ENCODE data around the gene MAN1A1. TPM values are rescaled to one million over a fixed set of nuclear protein-coding genes. Genes with fewer than 3 reads are reported as not detected.

MAN1A1 gene
- total and polyA plus RNA-seq, 4 donors = 11.7 to 60.4 (median 33.7) TPM

DNA sequence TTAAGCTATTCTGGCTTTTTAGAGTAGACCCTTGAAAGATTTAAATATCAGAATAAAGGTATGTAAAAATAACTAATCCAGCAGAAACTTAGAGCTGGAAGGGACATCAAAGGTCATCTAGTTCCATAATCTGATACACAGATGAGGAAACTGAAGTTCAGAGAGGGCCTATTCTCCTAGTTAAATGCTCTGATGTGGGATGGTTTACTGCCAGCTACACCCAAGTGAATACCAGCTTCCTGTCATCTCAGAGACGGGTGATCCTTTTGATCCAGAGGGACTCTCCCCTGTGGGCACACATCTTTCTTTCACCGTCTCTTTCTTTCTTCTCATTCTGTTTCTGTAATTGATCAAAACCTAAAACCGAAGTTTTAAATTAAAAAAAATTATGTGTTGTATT, 94.1 kb downstream of the MAN1A1 start:
- no peaks in the 10 kb centered on the region for H3K36me3 ChIP-seq (ENCODE audit: control insufficient read depth, insufficient read depth, low read length)

DNA sequence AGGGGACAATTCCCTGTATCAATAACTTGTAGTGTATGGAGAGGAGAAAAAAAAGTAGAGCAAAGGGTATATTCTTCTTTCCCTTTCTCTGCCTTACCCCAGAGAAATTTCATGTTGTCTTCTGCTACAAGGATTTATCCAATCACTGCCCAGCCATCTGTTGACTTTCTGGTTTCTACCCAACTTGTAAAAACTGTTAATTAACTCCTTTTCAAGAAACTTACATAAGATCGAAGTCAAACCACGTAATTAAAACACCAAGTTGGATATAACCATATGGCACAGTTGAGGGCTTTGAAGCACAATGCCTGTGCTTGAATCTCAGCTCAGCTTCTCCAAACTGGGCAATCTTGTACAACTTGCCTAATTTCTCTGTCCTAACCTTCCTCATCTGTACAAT, 99.5 kb downstream of the MAN1A1 start:
- H3K9me3 ChIP-seq (ENCODE audit: control insufficient read depth, insufficient read depth, low read length) = no peaks in the 10 kb centered on the region
- no peaks in the 10 kb centered on the region for H3K4me1 ChIP-seq (ENCODE audit: control insufficient read depth, insufficient read depth, low read length)
- H3K27ac ChIP-seq (ENCODE audit: low read depth, low read length) = no peak overlapping the region
- DNase-seq (ENCODE audit: low read depth in 4 of 6, low spot score in 6 of 6) = peak in 1 of 6 donors; percentile 59
- H3K27me3 ChIP-seq (ENCODE audit: control insufficient read depth, insufficient read depth, low read length) = no peaks in the 10 kb centered on the region
- no peaks in the 10 kb centered on the region for H3K36me3 ChIP-seq (ENCODE audit: control insufficient read depth, insufficient read depth, low read length)
- WGBS (ENCODE audit: insufficient coverage) = 71% methylated on average over 2 of the region's 2 CpGs
- no peak overlapping the region for H3K4me3 ChIP-seq (ENCODE audit: low read depth, low read length)

More for the DNA sequence above, 94.1 kb downstream of the MAN1A1 start:
- no peaks in the 10 kb centered on the region for H3K9me3 ChIP-seq (ENCODE audit: control insufficient read depth, insufficient read depth, low read length)
- DNase-seq (ENCODE audit: low read depth in 4 of 6, low spot score in 6 of 6) = no peak
- no peaks in the 10 kb centered on the region for H3K27me3 ChIP-seq (ENCODE audit: control insufficient read depth, insufficient read depth, low read length)
- WGBS (ENCODE audit: insufficient coverage) = no CpG with 5 or more reads among the region's 3 CpGs
- H3K4me3 ChIP-seq (ENCODE audit: low read depth, low read length) = no peak overlapping the region
- H3K27ac ChIP-seq (ENCODE audit: low read depth, low read length) = no peak overlapping the region
- H3K4me1 ChIP-seq (ENCODE audit: control insufficient read depth, insufficient read depth, low read length) = no peaks in the 10 kb centered on the region

DNA sequence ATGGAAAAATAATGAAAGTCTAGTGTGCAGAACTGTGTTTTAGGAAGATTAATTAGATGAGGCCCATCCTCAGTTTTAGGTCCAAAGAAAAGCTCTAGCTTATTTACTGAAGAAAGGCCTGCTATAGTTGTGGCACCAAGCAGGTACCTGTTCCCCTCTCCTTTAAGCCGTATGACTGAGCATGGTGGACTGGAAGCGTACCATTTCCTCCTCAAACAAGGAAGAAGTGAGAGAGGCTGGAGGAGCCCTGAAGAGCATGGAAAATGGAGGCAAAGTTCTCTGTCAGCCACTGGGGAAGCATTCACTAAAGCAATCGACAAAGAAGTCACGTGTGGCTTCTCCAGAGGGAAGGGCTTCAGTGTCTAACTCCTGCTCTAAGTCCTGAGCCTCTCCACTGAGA, 100.2 kb downstream of the MAN1A1 start:
- no peaks in the 10 kb centered on the region for H3K36me3 ChIP-seq (ENCODE audit: control insufficient read depth, insufficient read depth, low read length)
- no peaks in the 10 kb centered on the region for H3K4me1 ChIP-seq (ENCODE audit: control insufficient read depth, insufficient read depth, low read length)
- 87% methylated on average over 3 of the region's 4 CpGs for WGBS (ENCODE audit: insufficient coverage)
- no peaks in the 10 kb centered on the region for H3K27me3 ChIP-seq (ENCODE audit: control insufficient read depth, insufficient read depth, low read length)
- no peaks in the 10 kb centered on the region for H3K9me3 ChIP-seq (ENCODE audit: control insufficient read depth, insufficient read depth, low read length)
- H3K4me3 ChIP-seq (ENCODE audit: low read depth, low read length) = no peak overlapping the region
- H3K27ac ChIP-seq (ENCODE audit: low read depth, low read length) = no peak overlapping the region
- DNase-seq (ENCODE audit: low read depth in 4 of 6, low spot score in 6 of 6) = no peak

DNA sequence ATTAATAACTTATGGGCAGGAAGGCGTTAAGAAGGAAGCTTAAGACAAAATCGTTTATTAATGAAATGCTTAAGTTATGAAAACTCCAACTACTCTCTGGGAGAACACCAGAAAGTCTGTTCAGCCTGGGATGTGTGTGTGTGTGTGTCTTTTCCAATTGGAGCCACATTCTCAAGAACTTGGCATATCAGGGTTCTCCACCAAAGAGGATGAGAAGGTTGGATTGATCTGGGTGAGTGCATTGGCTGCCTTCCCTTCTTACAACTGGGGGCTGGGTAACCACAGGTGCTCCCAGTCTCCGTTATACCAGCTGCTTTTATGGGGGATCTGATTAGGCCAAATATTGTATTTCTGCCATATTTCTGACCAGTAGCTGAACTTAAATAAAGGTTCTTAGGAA, 102.1 kb downstream of the MAN1A1 start:
- no peaks in the 10 kb centered on the region for H3K36me3 ChIP-seq (ENCODE audit: control insufficient read depth, insufficient read depth, low read length)
- no peak overlapping the region for H3K27ac ChIP-seq (ENCODE audit: low read depth, low read length)
- DNase-seq (ENCODE audit: low read depth in 4 of 6, low spot score in 6 of 6) = no peak
- 100% methylated on average over 1 of the region's 3 CpGs for WGBS (ENCODE audit: insufficient coverage)
- H3K4me1 ChIP-seq (ENCODE audit: control insufficient read depth, insufficient read depth, low read length) = no peaks in the 10 kb centered on the region
- no peaks in the 10 kb centered on the region for H3K27me3 ChIP-seq (ENCODE audit: control insufficient read depth, insufficient read depth, low read length)
- no peaks in the 10 kb centered on the region for H3K9me3 ChIP-seq (ENCODE audit: control insufficient read depth, insufficient read depth, low read length)
- no peak overlapping the region for H3K4me3 ChIP-seq (ENCODE audit: low read depth, low read length)

DNA sequence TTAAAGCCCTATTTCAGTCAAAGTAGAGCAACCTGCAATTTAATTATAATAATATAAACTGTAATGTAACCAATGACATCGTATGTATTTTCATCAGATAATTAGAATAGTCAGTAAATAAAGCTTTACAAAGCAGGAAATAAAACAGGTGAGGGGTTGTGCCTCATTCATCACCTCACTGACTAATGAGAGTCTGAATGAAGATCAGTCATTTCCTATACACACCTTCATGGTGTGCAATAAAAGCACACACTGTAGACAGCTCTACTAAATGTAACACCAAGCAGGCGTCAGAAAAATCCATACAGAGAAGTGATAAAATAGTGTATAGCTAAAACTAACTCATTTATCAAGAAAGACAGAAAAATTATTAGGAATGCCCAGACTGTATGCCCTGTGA, 105.9 kb downstream of the MAN1A1 start:
- no peaks in the 10 kb centered on the region for H3K36me3 ChIP-seq (ENCODE audit: control insufficient read depth, insufficient read depth, low read length)
- whole genome bisulfite sequencing (ENCODE audit: insufficient coverage) = no CpG with 5 or more reads among the region's 2 CpGs
- no peaks in the 10 kb centered on the region for H3K4me1 ChIP-seq (ENCODE audit: control insufficient read depth, insufficient read depth, low read length)
- H3K4me3 ChIP-seq (ENCODE audit: low read depth, low read length) = no peak overlapping the region
- no peak for DNase-seq (ENCODE audit: low read depth in 4 of 6, low spot score in 6 of 6)
- H3K27ac ChIP-seq (ENCODE audit: low read depth, low read length) = no peak overlapping the region
- no peaks in the 10 kb centered on the region for H3K9me3 ChIP-seq (ENCODE audit: control insufficient read depth, insufficient read depth, low read length)
- no peaks in the 10 kb centered on the region for H3K27me3 ChIP-seq (ENCODE audit: control insufficient read depth, insufficient read depth, low read length)

DNA sequence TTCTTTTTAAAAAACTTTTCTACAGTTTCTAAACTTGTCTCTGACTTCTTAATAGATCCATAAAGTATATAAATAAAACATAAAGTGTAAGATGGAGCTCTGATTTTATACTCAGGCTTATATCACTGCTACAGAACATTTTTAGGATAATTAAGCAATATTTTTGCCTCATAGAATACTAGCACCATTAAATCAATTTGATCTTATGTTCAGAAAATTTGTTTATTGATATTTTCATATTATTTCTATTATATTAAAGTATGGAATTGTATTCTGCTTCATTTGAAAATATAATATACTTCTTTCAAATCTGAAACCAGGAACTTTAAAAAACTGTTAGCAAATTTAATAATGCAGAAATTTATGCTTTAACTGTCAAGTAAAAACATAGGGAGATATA, 106.5 kb downstream of the MAN1A1 start:
- no peak for DNase-seq (ENCODE audit: low read depth in 4 of 6, low spot score in 6 of 6)
- Histone ChIP-seq H3K4me1 (ENCODE audit: control insufficient read depth, insufficient read depth, low read length) (no peaks in the 10 kb centered on the region), H3K4me3 (ENCODE audit: low read depth, low read length) (no peak overlapping the region), H3K27ac (ENCODE audit: low read depth, low read length) (no peak overlapping the region), H3K27me3 (ENCODE audit: control insufficient read depth, insufficient read depth, low read length) (no peaks in the 10 kb centered on the region), H3K36me3 (ENCODE audit: control insufficient read depth, insufficient read depth, low read length) (no peaks in the 10 kb centered on the region), H3K9me3 (ENCODE audit: control insufficient read depth, insufficient read depth, low read length) (no peaks in the 10 kb centered on the region)

DNA sequence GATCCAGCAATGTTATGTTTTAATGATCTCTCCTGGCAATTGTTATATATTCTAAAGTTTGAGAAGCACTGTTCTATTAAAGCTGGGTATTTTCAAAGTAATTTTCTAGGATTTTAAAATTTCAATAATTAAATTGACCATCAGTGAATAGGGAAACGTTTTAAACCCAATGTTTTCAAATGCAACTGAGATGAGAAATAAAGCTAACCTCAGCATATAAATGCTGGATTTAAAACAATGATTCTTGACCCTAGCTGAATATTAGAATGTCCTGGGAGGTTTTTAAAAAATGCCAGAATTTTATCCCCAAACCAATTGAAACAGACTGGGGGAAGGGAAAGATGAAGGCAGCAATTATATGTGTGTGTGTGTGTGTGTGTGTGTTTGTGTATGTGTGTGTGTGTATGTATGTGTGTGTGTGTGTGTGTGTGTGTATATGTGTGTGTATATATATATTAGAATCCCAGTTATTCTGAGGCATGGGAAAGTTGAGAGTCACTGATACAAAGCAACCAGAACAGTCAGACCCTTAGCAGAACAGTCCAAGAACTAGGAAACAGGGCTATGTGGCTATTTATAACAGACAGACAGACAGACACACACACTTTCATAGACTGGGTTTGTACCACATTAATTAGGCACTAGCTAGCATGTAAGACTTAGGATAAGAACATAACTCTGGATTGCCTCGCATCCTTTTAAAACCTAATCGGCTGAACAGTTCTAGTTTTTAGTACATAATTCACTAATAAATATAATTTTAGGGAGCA, 107.8 kb downstream of the MAN1A1 start:
- WGBS (ENCODE audit: insufficient coverage) = no CpG with 5 or more reads among the region's 3 CpGs
- H3K27ac ChIP-seq (ENCODE audit: low read depth, low read length) = no peak overlapping the region

DNA sequence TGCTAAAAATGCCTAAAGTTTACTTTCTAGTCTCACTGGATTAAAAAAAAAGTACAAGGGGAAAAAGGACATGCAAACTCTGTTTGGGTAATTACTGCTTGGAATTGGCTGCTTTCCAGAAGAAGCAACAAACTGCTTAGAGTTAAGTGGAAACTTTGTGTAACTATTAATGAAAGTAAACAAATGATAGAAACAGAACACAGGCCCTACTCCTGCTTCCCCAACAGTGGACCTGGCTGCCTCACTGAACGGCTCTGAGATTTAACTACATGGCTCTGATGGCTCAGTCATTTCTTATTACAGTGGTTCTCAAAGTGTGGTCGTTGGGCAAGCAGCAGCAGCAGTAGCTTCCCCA, 108.5 kb downstream of the MAN1A1 start:
- Histone ChIP-seq H3K4me3 (ENCODE audit: low read depth, low read length) (no peak overlapping the region), H3K27ac (ENCODE audit: low read depth, low read length) (no peak overlapping the region), H3K36me3 (ENCODE audit: control insufficient read depth, insufficient read depth, low read length) (no peaks in the 10 kb centered on the region), H3K27me3 (ENCODE audit: control insufficient read depth, insufficient read depth, low read length) (no peaks in the 10 kb centered on the region), H3K9me3 (ENCODE audit: control insufficient read depth, insufficient read depth, low read length) (no peaks in the 10 kb centered on the region), H3K4me1 (ENCODE audit: control insufficient read depth, insufficient read depth, low read length) (no peaks in the 10 kb centered on the region)
- peak; percentile 1 to 59 (median 7) for DNase-seq (ENCODE audit: low read depth in 4 of 6, low spot score in 6 of 6)
- WGBS (ENCODE audit: insufficient coverage) = 33% methylated on average over 1 of the region's 2 CpGs

More for the DNA sequence above, 107.8 kb downstream of the MAN1A1 start:
- Histone ChIP-seq H3K9me3 (ENCODE audit: control insufficient read depth, insufficient read depth, low read length) (no peaks in the 10 kb centered on the region), H3K36me3 (ENCODE audit: control insufficient read depth, insufficient read depth, low read length) (no peaks in the 10 kb centered on the region), H3K27me3 (ENCODE audit: control insufficient read depth, insufficient read depth, low read length) (no peaks in the 10 kb centered on the region), H3K4me3 (ENCODE audit: low read depth, low read length) (no peak overlapping the region), H3K4me1 (ENCODE audit: control insufficient read depth, insufficient read depth, low read length) (no peaks in the 10 kb centered on the region)
- no peak for DNase-seq (ENCODE audit: low read depth in 4 of 6, low spot score in 6 of 6)

DNA sequence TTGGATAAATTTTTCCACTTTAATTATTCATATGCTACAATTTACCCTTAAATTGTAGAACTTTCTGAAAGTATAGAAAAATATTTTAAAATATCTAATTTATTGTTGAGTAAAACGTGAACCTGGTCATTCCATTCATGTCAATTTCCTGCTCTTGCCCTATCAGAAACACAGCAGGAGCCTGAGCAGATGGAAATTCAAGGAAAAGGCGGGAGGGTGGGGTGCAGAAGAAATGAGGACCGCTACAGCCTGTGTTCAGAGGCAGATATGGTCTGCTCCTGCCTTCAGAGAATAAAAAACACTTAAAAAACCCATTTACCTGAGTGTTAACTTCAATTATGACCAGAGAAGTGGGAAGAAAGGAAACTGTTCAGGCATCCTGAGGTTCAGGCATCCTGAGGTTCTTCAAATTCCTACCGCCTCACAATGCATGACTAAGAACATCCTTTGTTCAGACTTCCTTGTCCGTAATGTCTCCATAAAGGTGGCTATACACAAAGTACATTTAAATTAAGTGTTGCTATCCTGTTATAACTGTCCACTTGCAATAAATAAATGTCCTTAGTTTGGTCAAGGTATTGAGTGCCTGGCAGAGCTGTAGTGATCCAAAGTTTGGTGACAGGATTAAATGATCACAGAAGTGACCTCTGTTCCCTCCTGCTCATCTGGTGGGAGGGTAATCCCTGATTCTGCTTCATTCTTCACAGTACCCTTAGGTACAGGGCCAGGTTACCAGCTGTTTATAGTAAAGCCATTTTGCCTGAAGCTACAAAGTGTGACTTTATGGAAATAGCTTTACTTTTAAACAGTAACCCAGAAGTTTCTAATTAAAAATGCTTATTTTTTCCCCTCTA, 109.1 kb downstream of the MAN1A1 start:
- Histone ChIP-seq H3K9me3 (ENCODE audit: control insufficient read depth, insufficient read depth, low read length) (peaks cover 2% of the 10 kb centered on the region), H3K27me3 (ENCODE audit: control insufficient read depth, insufficient read depth, low read length) (no peaks in the 10 kb centered on the region), H3K4me1 (ENCODE audit: control insufficient read depth, insufficient read depth, low read length) (no peaks in the 10 kb centered on the region), H3K27ac (ENCODE audit: low read depth, low read length) (no peak overlapping the region), H3K36me3 (ENCODE audit: control insufficient read depth, insufficient read depth, low read length) (no peaks in the 10 kb centered on the region), H3K4me3 (ENCODE audit: low read depth, low read length) (no peak overlapping the region)
- DNase-seq (ENCODE audit: low read depth in 4 of 6, low spot score in 6 of 6) = no peak
- WGBS (ENCODE audit: insufficient coverage) = no CpG with 5 or more reads among the region's 5 CpGs

Data from spinal cord (tissue), 10 donors.